ENCODE data around the gene SERINC5. TPM values are rescaled to one million over a fixed set of nuclear protein-coding genes. Genes with fewer than 3 reads are reported as not detected.
A peak's percentile ranks its signal among the peaks of the same experiment; 100 is the strongest.
"Not testable (repeated sequence)": the region's sequence is repeated elsewhere in the genome, so short reads cannot be mapped to it uniquely, and the experiment has no call there.

Gene SERINC5
- total RNA-seq, 2 donors from 2014 or later = 13.5 to 14.7 TPM

DNA sequence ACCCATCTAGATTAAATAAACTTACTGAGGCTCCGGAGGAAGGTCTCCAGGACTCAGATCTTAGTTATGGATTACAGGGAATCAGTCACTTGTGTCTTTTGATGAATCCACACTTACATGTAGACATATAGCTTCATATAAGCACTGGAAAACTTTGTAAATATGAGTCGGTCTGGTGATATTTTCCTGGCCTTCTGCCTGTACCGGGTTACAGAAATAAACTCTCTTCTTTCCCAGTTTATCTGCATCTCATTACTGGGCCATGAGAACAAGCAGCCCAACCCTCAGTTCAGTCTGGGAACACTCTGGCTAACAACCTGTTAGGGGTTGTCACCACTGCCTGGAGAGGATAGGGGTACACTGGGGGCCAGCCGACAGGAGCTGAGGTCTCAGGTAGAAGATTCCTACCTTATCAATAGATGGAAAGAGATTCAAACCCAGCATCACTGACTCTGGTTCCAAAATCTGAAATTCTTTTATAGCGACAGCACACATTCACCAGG lies 161.6 kb downstream of the SERINC5 start:
- intact Hi-C loops (cut with DNase I) = loop anchor here in 1 of 2 donors (10.0 kb wide), 1 partner anchor 181 kb away; no protein-coding TSS in a partner anchor
- no peak for DNase-seq (ENCODE audit: low spot score)

DNA sequence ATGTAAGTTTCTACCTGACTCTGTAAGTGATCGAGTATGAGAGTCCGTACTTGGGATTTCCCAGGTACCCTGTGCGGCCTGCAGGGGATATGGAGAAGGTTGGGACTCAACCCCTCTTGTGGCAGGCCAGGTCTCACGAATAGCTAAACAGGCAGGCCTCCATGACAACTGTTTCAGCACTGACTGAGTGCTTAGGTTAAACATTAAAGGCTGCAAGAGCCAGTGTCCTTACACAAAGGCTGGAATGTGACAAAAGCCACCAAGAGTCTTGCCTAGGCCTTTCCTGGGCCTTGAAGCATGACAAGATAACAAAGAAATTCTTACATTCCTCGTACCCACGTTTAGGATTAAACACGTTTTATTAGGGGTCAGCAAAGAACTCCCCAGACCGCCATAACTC lies 162.1 kb downstream of the SERINC5 start:
- no peak for DNase-seq (ENCODE audit: low spot score)
- intact Hi-C loops (cut with DNase I) = loop anchor here in 1 of 2 donors (10.0 kb wide), 1 partner anchor 181 kb away; no protein-coding TSS in a partner anchor

GRCh38 chr5:80092486-80093107 lies 163.3 kb downstream of the SERINC5 start:
- DNase-seq (ENCODE audit: low spot score) = no peak
- intact Hi-C loops (cut with DNase I) = loop anchor here in 1 of 2 donors (10.0 kb wide), 1 partner anchor 182 kb away; no protein-coding TSS in a partner anchor

DNA sequence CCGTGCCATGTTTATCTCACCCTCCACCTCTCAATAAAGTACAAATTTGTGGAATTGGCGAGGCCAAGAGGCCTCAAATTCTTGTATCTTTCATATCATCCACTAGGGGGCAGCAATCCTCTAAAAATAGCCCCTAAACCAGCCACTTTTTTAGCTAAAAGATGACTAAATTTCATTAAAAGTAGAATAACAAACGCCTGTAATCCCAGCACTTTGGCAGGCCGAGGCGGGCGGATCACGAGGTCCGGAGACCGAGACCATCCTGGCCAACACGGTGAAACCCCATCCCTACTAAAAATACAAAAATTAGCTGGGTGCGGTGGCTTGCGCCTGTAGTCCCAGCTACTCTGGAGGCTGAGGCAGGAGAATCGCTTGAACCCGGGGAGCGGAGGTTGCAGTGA lies 164.1 kb downstream of the SERINC5 start:
- DNase-seq (ENCODE audit: low spot score) = not testable (repeated sequence)
- intact Hi-C loops (cut with DNase I) = loop anchor here (2.0 to 10.0 kb wide), 2 partner anchors 183 to 213 kb away; no protein-coding TSS in a partner anchor

- intact Hi-C loops (cut with DNase I) = loop anchor here (2.0 to 10.0 kb wide), 2 partner anchors 184 to 214 kb away; no protein-coding TSS in a partner anchor
- no peak for DNase-seq (ENCODE audit: low spot score)
These were observed 165.0 kb downstream of the SERINC5 start for GRCh38 chr5:80090884-80091166.

- no peak for DNase-seq (ENCODE audit: low spot score)
These were observed 172.6 kb downstream of the SERINC5 start for GRCh38 chr5:80083101-80083890.

GRCh38 chr5:80082731-80083100 lies 173.1 kb downstream of the SERINC5 start:
- intact Hi-C loops (cut with DNase I) = no loop called here
- peak; percentile 90 for DNase-seq (ENCODE audit: low spot score)

More at GRCh38 chr5:80083101-80083890, 172.6 kb downstream of the SERINC5 start:
- intact Hi-C loops (cut with DNase I) = no loop called here

- no peak for DNase-seq (ENCODE audit: low spot score)
- intact Hi-C loops (cut with DNase I) = no loop called here
These were observed 173.6 kb downstream of the SERINC5 start for GRCh38 chr5:80082281-80082680.

DNA sequence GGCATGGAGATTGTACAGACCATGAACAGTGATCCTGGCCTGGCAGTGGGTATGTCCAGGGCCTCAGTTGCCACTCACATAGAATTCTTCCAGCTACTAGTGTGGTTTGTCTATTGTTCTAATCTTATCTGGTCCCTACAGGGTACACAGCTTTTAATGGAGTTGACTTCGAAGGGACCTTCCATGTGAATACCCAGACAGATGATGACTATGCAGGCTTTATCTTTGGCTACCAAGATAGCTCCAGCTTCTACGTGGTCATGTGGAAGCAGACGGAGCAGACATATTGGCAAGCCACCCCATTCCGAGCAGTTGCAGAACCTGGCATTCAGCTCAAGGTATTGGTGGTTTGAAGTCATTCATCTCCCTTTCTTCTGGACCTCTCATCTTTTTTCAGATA lies 176.9 kb downstream of the SERINC5 start:
- intact Hi-C loops (cut with DNase I) = no loop called here
- no peak for DNase-seq (ENCODE audit: low spot score)

DNA sequence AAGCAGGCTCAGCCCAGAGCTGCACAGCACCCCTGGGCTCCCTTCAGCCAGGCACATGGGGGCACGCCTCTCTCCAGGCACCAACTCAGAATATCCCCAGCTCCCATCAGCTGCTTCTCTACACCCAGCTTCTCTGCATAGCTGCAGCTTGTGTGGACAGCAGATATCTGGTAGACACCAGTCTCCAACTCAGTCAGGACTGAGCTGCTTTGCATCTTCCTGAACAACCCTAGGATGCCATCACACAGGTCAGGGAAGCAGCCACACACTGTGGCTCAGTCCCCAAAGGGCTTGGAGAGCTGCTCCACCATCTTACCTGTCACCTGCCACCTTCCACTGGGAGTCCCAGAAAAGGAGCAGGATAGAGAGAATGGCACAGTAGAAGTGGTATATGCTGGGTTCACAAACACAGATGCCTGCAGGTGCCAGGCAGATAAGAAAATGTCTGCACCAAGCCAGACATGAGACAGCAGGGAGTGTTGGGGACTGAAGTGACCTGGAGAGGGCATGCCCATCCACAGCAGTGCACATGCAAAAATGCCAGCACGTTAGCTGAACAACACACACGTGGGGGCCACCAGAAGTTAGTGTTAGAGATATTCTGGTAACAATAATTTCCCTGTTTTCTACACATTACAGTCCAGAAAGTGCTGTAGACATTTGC lies 178.7 kb downstream of the SERINC5 start:
- no peak for DNase-seq (ENCODE audit: low spot score)
- intact Hi-C loops (cut with DNase I) = no loop called here

DNA sequence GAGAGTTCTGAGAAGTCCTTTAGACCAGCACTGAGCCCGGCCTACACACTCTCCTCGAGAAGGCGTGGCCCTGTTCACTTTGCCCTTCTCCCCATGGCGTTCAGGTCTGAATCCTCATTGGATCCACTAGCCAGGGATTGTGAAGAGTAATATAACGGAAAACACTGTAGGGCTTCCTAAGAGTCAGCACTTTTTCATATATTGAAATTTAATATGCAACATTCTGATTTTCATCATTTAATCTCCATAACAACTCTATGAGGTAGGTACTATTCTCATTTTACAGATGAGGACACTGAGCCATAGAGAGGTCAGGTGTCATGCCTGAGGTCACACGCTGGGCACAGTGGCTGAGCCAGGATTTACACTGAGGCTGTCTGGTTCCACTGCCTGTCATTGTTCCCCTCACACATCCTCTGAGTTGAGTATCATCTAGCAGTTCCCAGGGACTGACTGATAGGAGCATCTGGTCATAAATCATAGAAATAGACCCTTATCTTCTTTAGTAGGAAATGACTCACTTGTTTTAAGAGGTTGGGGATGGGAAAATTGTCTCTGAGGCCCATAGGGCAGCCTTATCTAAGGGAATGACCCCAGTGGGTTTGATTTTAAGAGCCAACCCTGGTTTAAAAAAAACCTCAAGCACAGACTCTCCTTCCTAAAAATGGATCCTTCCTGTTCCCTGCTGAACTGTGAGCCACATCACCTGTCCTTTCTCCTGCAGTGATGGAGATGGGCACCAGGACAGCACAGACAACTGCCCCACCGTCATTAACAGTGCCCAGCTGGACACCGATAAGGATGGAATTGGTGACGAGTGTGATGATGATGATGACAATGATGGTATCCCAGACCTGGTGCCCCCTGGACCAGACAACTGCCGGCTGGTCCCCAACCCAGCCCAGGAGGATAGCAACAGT lies 179.5 kb downstream of the SERINC5 start:
- intact Hi-C loops (cut with DNase I) = no loop called here
- DNase-seq (ENCODE audit: low spot score) = no peak

GRCh38 chr5:80072103-80073073 lies 183.5 kb downstream of the SERINC5 start:
- no peak for DNase-seq (ENCODE audit: low spot score)
- intact Hi-C loops (cut with DNase I) = no loop called here

DNA sequence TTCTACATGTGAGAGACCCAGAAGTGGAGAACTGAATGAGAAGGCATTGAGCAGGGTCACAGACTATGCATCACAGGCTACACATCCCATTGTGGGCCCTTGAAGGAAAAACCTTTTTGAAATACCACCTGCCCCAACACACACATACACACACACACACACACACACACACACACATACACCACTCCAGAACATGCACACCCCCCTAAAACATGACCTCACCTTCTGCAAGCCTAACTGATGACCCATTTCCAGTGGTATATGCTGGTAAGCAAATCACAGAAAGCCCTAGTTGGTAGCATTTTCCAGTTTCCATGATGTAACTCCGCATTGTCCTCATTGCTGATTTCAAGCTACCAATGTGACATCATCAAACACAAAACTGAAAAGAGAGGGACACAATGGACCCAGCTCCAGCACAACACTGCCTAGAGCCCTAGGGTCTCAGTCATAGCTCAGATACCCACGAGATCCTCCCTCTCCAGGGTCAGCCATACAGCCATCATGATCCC lies 184.3 kb downstream of the SERINC5 start:
- DNase-seq (ENCODE audit: low spot score) = no peak
- intact Hi-C loops (cut with DNase I) = no loop called here

DNA sequence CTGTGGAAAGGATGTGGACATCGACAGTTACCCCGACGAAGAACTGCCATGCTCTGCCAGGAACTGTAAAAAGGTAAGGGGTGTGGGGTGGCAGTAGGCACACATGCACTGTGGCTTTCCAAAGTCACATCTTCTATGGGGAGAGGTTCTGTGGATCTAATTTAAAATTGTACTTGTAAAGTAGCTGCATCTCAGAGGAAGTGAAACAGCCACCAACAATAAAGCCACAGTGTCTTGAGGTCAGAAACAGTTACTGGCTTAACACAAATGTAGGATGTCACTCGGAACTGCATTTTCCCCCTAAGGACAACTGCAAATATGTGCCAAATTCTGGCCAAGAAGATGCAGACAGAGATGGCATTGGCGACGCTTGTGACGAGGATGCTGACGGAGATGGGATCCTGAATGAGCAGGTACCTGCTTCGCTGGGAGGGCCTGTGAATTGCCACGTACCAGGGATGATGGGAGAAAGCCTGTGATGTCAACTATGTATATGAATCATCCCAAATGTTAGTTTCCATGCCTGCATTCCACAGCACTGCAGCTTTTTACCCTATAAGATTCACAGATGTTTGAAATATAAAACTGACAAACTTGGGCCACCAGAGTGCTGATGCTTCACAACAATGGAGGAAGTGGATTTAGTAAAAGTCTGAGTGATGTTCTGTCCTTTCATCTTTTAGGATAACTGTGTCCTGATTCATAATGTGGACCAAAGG lies 185.4 kb downstream of the SERINC5 start:
- DNase-seq (ENCODE audit: low spot score) = no peak
- intact Hi-C loops (cut with DNase I) = no loop called here

GRCh38 chr5:80069918-80070318 lies 185.9 kb downstream of the SERINC5 start:
- DNase-seq (ENCODE audit: low spot score) = no peak
- intact Hi-C loops (cut with DNase I) = no loop called here

DNA sequence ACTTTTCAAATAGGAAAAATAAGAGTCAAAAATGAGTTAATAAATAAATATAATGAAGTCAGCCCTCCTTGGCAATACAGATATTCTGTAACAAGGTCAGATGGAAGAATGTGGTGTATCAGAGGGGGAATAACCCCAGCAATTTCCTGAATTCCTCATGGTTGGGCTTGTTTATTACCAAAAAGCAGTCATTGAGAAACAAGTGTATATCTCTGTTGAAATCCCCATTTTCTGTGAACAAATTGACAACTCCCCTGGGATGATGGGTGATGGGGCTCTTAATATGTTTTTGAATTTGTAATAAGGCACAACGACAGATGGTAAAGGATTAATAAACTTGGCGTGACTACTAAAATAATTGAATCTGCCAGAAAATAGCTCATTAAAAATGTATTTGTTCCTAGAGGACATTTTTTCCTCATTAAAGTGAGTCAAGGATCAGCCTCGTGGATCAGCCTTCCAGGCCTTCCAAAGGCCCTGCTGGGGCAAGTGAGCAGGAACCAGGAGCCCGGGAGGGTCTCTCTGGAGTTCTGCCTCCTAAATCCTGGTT lies 186.5 kb downstream of the SERINC5 start:
- intact Hi-C loops (cut with DNase I) = no loop called here
- DNase-seq (ENCODE audit: low spot score) = no peak

DNA sequence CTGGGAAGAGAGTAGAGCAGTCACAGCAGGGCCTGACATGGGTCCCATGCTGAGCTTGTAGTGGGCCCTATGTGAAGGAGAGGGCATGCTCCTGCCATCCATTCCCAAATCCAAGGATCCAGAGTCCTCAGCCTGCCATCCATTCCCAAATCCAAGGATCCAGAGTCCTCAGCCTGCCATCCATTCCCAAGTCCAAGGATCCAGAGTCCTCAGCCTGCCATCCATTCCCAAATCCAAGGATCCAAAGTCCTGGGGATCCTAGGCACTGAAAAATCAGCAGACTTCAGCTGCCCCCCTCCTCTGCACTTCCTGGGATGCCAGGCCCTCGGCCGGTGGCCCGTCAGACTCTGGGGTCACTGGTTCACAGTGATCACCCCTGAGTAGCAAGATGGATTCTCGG lies 187.1 kb downstream of the SERINC5 start:
- no peak for DNase-seq (ENCODE audit: low spot score)
- intact Hi-C loops (cut with DNase I) = no loop called here

Data from posterior vena cava (tissue), 2 donors.